ENCODE measurements around the gene NMNAT2. TPM values are rescaled to one million over a fixed set of nuclear protein-coding genes. Genes with fewer than 3 reads are reported as not detected.
A peak's percentile ranks its signal among the peaks of the same experiment; 100 is the strongest.

Gene NMNAT2
- polyA plus RNA-seq, 2 donors, result 0.06 to 0.12 TPM

GRCh38 chr1:183239793-183240525 is 178.2 kb downstream of the NMNAT2 start:
- H3K4me1 ChIP-seq (ENCODE audit: control insufficient read depth in 2 of 2, insufficient read depth in 2 of 2, low read length in 1 of 2), result peaks cover 0 to 2% of the 10 kb centered on the region in 2 donors
- peak overlapping the region; percentile 37 to 44 for H3K27ac ChIP-seq (ENCODE audit: low read depth in 2 of 2, low read length in 1 of 2)
- H3K27me3 ChIP-seq (ENCODE audit: control insufficient read depth in 1 of 2, insufficient read depth in 2 of 2, low read length in 2 of 2), result no peaks in the 10 kb centered on the region
- no peak overlapping the region for H3K4me3 ChIP-seq (ENCODE audit: low read depth in 1 of 2, low read length in 2 of 2)
- H3K36me3 ChIP-seq (ENCODE audit: control insufficient read depth in 2 of 2, insufficient read depth in 2 of 2, low read length in 1 of 2), result no peaks in the 10 kb centered on the region
- no peaks in the 10 kb centered on the region for H3K9me3 ChIP-seq (ENCODE audit: control insufficient read depth in 2 of 2, insufficient read depth in 1 of 2, low read depth in 1 of 2, low read length in 1 of 2)
- WGBS, 2 donors, result 72 to 74% methylated on average over 8 of the region's 8 CpGs

GRCh38 chr1:183239220-183239742 is 178.9 kb downstream of the NMNAT2 start:
- Histone ChIP-seq H3K27me3 (ENCODE audit: control insufficient read depth in 1 of 2, insufficient read depth in 2 of 2, low read length in 2 of 2) (no peaks in the 10 kb centered on the region), H3K27ac (ENCODE audit: low read depth in 2 of 2, low read length in 1 of 2) (peak overlapping the region in 1 of 2 donors; percentile 43), H3K4me1 (ENCODE audit: control insufficient read depth in 2 of 2, insufficient read depth in 2 of 2, low read length in 1 of 2) (peaks cover 0 to 2% of the 10 kb centered on the region in 2 donors), H3K4me3 (ENCODE audit: low read depth in 1 of 2, low read length in 2 of 2) (no peak overlapping the region), H3K36me3 (ENCODE audit: control insufficient read depth in 2 of 2, insufficient read depth in 2 of 2, low read length in 1 of 2) (no peaks in the 10 kb centered on the region), H3K9me3 (ENCODE audit: control insufficient read depth in 2 of 2, insufficient read depth in 1 of 2, low read depth in 1 of 2, low read length in 1 of 2) (no peaks in the 10 kb centered on the region)
- 82% methylated on average over 7 of the region's 7 CpGs for WGBS, 2 donors

- Histone ChIP-seq H3K9me3 (ENCODE audit: control insufficient read depth in 2 of 2, insufficient read depth in 1 of 2, low read depth in 1 of 2, low read length in 1 of 2) (no peaks in the 10 kb centered on the region), H3K27me3 (ENCODE audit: control insufficient read depth in 1 of 2, insufficient read depth in 2 of 2, low read length in 2 of 2) (no peaks in the 10 kb centered on the region), H3K36me3 (ENCODE audit: control insufficient read depth in 2 of 2, insufficient read depth in 2 of 2, low read length in 1 of 2) (no peaks in the 10 kb centered on the region), H3K4me1 (ENCODE audit: control insufficient read depth in 2 of 2, insufficient read depth in 2 of 2, low read length in 1 of 2) (peaks cover 0 to 2% of the 10 kb centered on the region in 2 donors), H3K4me3 (ENCODE audit: low read depth in 1 of 2, low read length in 2 of 2) (no peak overlapping the region), H3K27ac (ENCODE audit: low read depth in 2 of 2, low read length in 1 of 2) (no peak overlapping the region)
- 77 to 84% methylated on average over 2 of the region's 2 CpGs for WGBS, 2 donors
These were observed 180.1 kb downstream of the NMNAT2 start for GRCh38 chr1:183238071-183238470.

GRCh38 chr1:183237046-183237445 is 181.1 kb downstream of the NMNAT2 start:
- no peaks in the 10 kb centered on the region for H3K36me3 ChIP-seq (ENCODE audit: control insufficient read depth in 2 of 2, insufficient read depth in 2 of 2, low read length in 1 of 2)
- H3K4me1 ChIP-seq (ENCODE audit: control insufficient read depth in 2 of 2, insufficient read depth in 2 of 2, low read length in 1 of 2), result peaks cover 0 to 2% of the 10 kb centered on the region in 2 donors
- H3K4me3 ChIP-seq (ENCODE audit: low read depth in 1 of 2, low read length in 2 of 2), result no peak overlapping the region
- WGBS, 2 donors, result 96% methylated on average over 2 of the region's 2 CpGs
- no peak overlapping the region for H3K27ac ChIP-seq (ENCODE audit: low read depth in 2 of 2, low read length in 1 of 2)
- no peaks in the 10 kb centered on the region for H3K27me3 ChIP-seq (ENCODE audit: control insufficient read depth in 1 of 2, insufficient read depth in 2 of 2, low read length in 2 of 2)
- H3K9me3 ChIP-seq (ENCODE audit: control insufficient read depth in 2 of 2, insufficient read depth in 1 of 2, low read depth in 1 of 2, low read length in 1 of 2), result no peaks in the 10 kb centered on the region

- Histone ChIP-seq H3K9me3 (ENCODE audit: control insufficient read depth in 2 of 2, insufficient read depth in 1 of 2, low read depth in 1 of 2, low read length in 1 of 2) (no peaks in the 10 kb centered on the region), H3K27ac (ENCODE audit: low read depth in 2 of 2, low read length in 1 of 2) (no peak overlapping the region), H3K27me3 (ENCODE audit: control insufficient read depth in 1 of 2, insufficient read depth in 2 of 2, low read length in 2 of 2) (no peaks in the 10 kb centered on the region), H3K4me3 (ENCODE audit: low read depth in 1 of 2, low read length in 2 of 2) (no peak overlapping the region), H3K4me1 (ENCODE audit: control insufficient read depth in 2 of 2, insufficient read depth in 2 of 2, low read length in 1 of 2) (peaks cover 0 to 2% of the 10 kb centered on the region in 2 donors), H3K36me3 (ENCODE audit: control insufficient read depth in 2 of 2, insufficient read depth in 2 of 2, low read length in 1 of 2) (no peaks in the 10 kb centered on the region)
- WGBS, 2 donors, result 85 to 86% methylated on average over 6 of the region's 6 CpGs
These were observed 181.9 kb downstream of the NMNAT2 start for GRCh38 chr1:183236158-183236725.

- H3K4me1 ChIP-seq (ENCODE audit: control insufficient read depth in 2 of 2, insufficient read depth in 2 of 2, low read length in 1 of 2), result peaks cover 0 to 2% of the 10 kb centered on the region in 2 donors
- H3K4me3 ChIP-seq (ENCODE audit: low read depth in 1 of 2, low read length in 2 of 2), result no peak overlapping the region
- H3K36me3 ChIP-seq (ENCODE audit: control insufficient read depth in 2 of 2, insufficient read depth in 2 of 2, low read length in 1 of 2), result no peaks in the 10 kb centered on the region
- no peaks in the 10 kb centered on the region for H3K27me3 ChIP-seq (ENCODE audit: control insufficient read depth in 1 of 2, insufficient read depth in 2 of 2, low read length in 2 of 2)
- no peaks in the 10 kb centered on the region for H3K9me3 ChIP-seq (ENCODE audit: control insufficient read depth in 2 of 2, insufficient read depth in 1 of 2, low read depth in 1 of 2, low read length in 1 of 2)
- H3K27ac ChIP-seq (ENCODE audit: low read depth in 2 of 2, low read length in 1 of 2), result peak overlapping the region in 1 of 2 donors; percentile 86
- WGBS, 2 donors, result 83 to 86% methylated on average over 14 of the region's 14 CpGs
These were observed 182.7 kb downstream of the NMNAT2 start for GRCh38 chr1:183235503-183235902.

GRCh38 chr1:183234660-183235476 is 183.3 kb downstream of the NMNAT2 start:
- peaks cover 0 to 2% of the 10 kb centered on the region in 2 donors for H3K4me1 ChIP-seq (ENCODE audit: control insufficient read depth in 2 of 2, insufficient read depth in 2 of 2, low read length in 1 of 2)
- no peaks in the 10 kb centered on the region for H3K9me3 ChIP-seq (ENCODE audit: control insufficient read depth in 2 of 2, insufficient read depth in 1 of 2, low read depth in 1 of 2, low read length in 1 of 2)
- H3K36me3 ChIP-seq (ENCODE audit: control insufficient read depth in 2 of 2, insufficient read depth in 2 of 2, low read length in 1 of 2), result no peaks in the 10 kb centered on the region
- H3K27ac ChIP-seq (ENCODE audit: low read depth in 2 of 2, low read length in 1 of 2), result peak overlapping the region; percentile 84 to 93
- no peaks in the 10 kb centered on the region for H3K27me3 ChIP-seq (ENCODE audit: control insufficient read depth in 1 of 2, insufficient read depth in 2 of 2, low read length in 2 of 2)
- 22 to 36% methylated on average over 15 of the region's 15 CpGs for WGBS, 2 donors
- H3K4me3 ChIP-seq (ENCODE audit: low read depth in 1 of 2, low read length in 2 of 2), result peak overlapping the region in 1 of 2 donors; percentile 18

- H3K4me3 ChIP-seq (ENCODE audit: low read depth in 1 of 2, low read length in 2 of 2), result no peak overlapping the region
These were observed 185.1 kb downstream of the NMNAT2 start for GRCh38 chr1:183233113-183233512.

GRCh38 chr1:183231545-183231944 is 186.6 kb downstream of the NMNAT2 start:
- no peak overlapping the region for H3K4me3 ChIP-seq (ENCODE audit: low read depth in 1 of 2, low read length in 2 of 2)
- H3K36me3 ChIP-seq (ENCODE audit: control insufficient read depth in 2 of 2, insufficient read depth in 2 of 2, low read length in 1 of 2), result no peaks in the 10 kb centered on the region
- H3K27me3 ChIP-seq (ENCODE audit: control insufficient read depth in 1 of 2, insufficient read depth in 2 of 2, low read length in 2 of 2), result no peaks in the 10 kb centered on the region
- H3K9me3 ChIP-seq (ENCODE audit: control insufficient read depth in 2 of 2, insufficient read depth in 1 of 2, low read depth in 1 of 2, low read length in 1 of 2), result no peaks in the 10 kb centered on the region
- H3K4me1 ChIP-seq (ENCODE audit: control insufficient read depth in 2 of 2, insufficient read depth in 2 of 2, low read length in 1 of 2), result peaks cover 0 to 2% of the 10 kb centered on the region in 2 donors
- no peak overlapping the region for H3K27ac ChIP-seq (ENCODE audit: low read depth in 2 of 2, low read length in 1 of 2)
- 90 to 92% methylated on average over 1 of the region's 1 CpG for WGBS, 2 donors

More at GRCh38 chr1:183233113-183233512, 185.1 kb downstream of the NMNAT2 start:
- Histone ChIP-seq H3K4me1 (ENCODE audit: control insufficient read depth in 2 of 2, insufficient read depth in 2 of 2, low read length in 1 of 2) (peaks cover 0 to 2% of the 10 kb centered on the region in 2 donors), H3K36me3 (ENCODE audit: control insufficient read depth in 2 of 2, insufficient read depth in 2 of 2, low read length in 1 of 2) (no peaks in the 10 kb centered on the region), H3K27me3 (ENCODE audit: control insufficient read depth in 1 of 2, insufficient read depth in 2 of 2, low read length in 2 of 2) (no peaks in the 10 kb centered on the region), H3K27ac (ENCODE audit: low read depth in 2 of 2, low read length in 1 of 2) (no peak overlapping the region), H3K9me3 (ENCODE audit: control insufficient read depth in 2 of 2, insufficient read depth in 1 of 2, low read depth in 1 of 2, low read length in 1 of 2) (no peaks in the 10 kb centered on the region)
